NCI-H1694 treated with DMSO at 0.1 percent for 48 hours (cell line): Measurements from ENCODE around the gene HMG20B.

Experiments
- DNase-seq: peaks from one replicate; lab custom pipeline; 2025; lab: John Stamatoyannopoulos, UW

The HMG20B gene

DNA sequence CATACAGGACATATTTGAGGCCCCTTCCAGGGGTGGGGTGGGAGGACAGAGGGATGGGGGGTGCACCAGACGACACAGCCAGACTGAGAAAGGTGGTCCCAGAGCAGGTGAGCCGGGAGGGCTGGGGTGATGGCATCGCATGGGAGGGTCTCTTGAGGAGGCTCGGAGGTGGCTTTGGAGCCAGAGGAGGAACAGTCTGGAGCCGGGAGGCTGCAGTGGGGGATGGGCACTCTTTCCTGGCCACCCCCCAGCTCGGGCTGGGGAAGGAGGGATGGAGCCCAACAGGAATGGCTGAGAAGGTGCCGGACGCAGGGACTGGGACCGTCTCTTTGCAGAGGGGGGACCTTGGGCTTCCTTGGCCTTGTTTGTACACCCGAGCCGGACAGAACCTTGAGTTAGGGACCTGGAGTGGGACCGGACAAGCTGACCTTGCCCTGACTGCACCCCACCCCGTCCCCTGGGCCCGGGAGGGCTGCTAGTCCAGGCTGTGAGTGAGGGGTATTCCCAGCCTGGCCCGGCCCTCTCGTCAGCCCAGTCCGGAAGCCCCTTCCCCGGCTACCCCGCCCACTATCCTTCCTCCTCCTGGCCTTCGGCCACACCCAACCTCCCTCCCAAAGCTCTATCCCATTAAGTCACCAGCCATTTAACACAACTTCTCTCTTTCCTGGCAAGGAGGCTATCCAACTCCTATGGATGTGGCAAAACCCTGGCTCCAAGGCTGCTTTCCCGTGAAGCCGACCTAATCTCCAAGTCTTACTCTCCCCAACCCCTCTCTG lies 34.7 kb downstream of the HMG20B start:
- no peak for DNase-seq

- DNase-seq, result no peak
Measured at GRCh38 chr19:3608079-3608641, 35.4 kb downstream of the HMG20B start.

GRCh38 chr19:3608750-3609322 lies 36.1 kb downstream of the HMG20B start:
- DNase-seq, result no peak

DNA sequence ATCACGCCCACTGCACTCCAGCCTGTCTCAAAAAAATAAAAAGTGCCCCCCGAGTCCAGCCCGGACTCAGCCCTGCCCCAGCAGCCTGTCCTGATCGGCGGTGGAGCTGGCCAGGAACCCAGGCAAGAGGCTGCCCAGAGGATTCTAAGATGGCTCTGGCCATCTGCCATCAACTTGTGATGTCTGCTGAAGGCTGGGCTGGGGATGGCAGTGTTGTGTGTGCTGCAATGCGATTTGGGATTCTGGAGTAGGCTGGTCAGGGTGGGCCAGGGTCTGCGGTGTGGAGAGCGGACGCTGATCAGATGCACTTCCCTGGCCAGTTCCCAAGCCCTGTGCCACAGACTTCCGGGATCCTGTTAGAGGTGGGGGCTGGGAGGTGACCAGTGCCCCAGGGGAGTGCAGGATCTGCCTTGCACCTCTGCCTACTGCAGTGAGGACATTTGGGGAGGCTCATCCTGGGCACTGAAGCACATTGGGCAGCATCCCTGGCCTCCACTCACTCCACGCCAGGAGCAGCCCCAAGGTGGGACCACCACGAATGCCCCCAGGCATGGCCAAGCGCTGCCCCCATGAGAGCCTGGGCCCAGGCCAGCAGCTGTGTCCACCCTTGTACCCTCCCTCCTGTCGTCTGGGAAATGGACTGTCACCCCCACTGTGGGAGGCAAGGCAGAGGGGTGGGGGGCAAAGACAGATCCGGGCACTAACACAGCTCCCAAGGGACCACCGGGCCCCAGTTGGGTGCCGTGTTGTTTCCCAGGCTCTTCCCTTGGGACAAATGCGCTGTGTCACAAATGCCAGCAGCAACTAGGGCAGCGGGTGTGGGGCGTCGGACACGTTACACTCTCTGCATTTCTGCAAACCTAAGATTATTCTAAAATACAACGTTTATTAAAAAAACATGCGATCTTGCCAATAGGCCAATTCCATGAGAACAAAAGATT lies 37.3 kb downstream of the HMG20B start:
- no peak for DNase-seq

DNA sequence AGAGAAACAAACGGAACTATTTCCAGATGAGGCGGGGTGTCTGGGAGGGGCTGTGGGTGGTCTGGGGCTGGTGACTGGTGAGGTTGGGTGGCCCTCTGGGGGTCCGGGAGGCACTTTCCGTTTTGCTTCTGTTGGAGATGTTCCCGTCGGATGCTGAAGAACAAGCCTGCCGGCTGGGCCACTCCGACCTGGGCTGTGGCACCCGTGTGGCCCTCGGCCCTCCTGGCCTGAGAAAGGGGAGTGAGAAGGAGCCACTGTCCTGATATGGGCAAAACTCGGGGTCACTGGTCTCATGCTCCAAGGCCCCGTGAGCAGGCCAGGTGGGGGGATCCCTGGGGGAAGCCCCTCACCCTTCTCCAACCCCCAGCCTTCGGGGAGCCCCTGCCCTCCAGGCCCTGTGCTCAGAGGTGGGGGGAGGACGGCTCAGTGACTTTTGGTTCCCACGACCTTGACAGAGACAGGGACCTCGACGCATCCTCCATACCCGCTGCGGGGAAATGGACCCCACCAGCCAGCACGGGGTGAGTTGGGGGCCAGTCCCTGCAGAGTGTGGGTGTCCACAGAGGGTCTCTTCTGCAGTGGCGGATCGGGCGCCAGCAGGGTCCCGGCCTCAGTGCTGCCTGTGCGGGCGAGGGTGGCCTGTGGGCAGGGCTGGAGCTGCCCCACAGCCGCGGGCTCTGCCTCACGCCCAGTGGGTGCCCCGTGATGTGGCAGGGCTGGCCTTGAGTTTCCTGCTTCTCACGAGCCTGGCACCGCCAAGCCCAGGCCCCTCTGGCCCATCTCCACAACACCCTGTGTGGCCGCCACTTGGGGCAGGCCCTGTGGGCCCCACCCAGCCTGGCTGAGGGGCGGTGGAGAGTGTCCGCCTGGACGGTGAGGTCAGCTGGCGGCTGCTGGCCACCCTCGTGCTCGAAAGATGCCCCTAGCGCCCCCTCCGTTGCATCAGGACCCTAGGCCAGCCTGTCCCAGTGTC lies 38.3 kb downstream of the HMG20B start:
- DNase-seq, result no peak

DNA sequence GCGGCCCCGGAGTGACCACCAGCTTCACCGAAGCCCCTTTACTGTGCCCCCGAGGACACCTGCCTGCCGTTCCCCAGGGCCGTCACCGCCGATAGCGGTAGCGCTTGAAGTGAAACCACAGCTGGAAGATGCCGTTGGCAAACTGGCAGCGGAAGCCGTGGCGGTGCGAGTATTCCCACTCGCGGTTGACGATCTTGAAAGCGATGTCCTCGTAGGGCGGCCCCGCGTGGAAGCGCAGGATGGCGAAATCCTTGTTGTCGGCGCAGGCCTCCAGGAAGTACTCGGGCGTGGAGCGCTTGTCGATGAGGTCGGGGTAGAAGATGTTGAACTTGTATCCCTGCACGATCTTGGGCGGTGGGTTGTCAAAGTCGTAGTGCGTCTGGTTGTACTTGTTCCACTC lies 39.1 kb downstream of the HMG20B start:
- DNase-seq, result no peak

DNA sequence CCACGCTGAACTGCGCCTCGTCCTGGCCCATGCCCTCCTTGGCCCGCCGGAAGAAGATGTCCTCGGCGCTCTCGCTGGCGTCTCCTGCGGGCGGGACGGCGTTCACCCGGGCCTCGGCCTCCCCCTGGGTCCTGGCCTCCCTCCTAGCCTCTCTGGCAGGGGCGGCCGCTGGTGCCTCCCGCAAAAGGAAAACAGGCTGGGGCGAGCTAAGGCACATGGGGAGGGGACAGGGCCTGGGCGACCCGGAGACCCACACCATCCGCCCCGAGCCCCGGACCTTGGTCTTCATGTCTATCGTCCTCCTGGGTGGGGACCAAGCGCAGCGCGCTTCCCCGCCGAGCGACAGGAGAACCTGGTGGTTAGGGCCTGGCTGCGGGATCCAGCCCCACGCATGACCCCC lies 39.6 kb downstream of the HMG20B start:
- DNase-seq, result no peak

- DNase-seq, result no peak
Measured at GRCh38 chr19:3612901-3613741, 40.4 kb downstream of the HMG20B start.

GRCh38 chr19:3613818-3614661 lies 41.3 kb downstream of the HMG20B start:
- DNase-seq, result no peak

DNA sequence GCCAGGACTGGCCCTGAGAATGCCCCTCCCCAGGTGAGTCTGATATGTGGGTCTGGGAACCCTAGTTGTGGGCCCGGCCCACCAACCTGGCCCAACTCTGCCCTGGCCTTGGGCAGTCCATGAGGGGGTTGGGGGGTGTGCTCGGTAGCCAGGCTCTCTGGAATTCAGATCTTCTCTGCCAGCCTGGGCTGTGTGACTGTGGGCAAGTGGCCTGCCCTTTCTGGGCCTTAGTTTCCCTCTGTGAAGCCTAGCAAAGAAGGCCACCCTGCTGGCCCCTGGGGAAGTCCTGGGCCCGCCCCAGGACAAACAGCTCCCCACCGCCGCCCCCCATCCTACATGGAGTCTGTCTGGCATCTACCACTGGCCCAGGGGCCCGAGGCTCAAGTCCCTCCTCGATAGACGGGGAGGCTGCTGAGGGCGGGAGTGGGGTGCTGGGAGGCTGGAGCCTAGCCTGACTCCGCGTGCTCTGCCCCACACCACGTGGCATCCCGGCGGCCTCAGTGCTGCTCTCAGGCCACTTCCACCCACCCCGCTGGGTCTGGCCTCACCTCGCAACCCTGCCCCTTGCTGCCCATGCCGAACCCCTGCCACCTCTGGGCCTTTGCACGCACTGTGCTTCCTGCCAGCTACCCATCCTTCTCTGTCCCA lies 42.2 kb downstream of the HMG20B start:
- DNase-seq, result no peak

DNA sequence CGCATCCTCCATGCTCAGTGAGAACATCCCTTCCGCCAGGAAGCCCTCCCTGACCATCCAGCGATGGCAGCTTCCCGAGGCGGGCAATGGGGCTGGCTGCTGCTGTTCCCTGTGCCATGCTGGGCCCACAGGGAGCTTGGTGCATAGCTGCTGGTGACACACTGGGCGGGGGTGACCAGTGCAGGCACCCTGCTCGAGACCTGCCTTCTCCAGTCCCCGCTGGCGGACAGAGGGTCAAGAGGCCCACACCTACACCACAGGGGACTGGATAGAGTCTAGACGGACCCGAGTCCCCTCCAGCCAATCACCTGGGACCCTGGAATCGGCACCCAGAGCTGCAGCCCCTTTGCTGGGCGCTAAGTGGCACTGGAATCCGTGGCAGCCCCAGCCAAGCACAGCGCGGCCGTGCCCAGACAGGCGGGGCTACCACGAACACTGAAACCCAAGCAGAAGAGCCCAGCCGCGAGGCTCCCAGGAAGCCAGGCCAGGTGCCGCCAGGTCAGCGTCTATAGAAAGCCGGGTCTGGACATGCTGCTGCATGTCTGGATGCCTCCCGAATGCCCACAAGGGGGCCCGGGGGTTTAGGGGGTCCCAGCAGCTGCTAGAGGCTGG lies 42.9 kb downstream of the HMG20B start:
- DNase-seq, result no peak

- no peak for DNase-seq
Measured at GRCh38 chr19:3617463-3617862, 44.7 kb downstream of the HMG20B start.

DNA sequence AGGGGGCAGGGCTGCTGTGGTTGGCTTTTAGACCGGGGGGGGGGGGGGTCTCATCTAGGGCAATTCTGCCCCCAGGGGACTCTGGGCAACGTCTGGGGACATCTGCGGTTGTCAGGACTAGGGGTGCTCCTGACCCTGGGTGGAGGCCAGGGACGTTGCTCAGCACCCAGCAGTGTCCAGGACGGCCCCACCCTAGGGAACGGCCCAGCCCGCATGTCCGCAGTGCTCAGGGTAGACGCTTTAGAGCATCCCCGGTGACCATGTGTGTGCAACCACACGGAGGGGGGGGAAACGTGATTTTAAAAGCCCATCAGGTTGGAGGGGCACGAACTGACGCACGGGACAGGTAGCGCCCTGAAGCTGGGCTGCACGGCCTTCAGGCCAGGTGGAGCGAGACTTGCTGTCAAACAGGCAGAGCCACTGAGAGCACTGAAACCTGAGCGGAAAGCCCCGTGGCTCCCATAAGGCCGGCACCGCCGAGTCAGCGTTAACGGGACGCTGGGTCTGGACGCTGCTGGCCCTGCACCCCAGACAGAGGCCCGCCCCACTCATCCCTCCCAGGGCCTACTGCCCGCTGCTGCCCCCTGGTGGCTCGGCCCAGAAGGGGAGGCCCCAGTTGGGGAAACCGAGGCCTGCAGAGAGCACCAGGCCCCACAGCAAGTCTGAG lies 45.5 kb downstream of the HMG20B start:
- no peak for DNase-seq

DNA sequence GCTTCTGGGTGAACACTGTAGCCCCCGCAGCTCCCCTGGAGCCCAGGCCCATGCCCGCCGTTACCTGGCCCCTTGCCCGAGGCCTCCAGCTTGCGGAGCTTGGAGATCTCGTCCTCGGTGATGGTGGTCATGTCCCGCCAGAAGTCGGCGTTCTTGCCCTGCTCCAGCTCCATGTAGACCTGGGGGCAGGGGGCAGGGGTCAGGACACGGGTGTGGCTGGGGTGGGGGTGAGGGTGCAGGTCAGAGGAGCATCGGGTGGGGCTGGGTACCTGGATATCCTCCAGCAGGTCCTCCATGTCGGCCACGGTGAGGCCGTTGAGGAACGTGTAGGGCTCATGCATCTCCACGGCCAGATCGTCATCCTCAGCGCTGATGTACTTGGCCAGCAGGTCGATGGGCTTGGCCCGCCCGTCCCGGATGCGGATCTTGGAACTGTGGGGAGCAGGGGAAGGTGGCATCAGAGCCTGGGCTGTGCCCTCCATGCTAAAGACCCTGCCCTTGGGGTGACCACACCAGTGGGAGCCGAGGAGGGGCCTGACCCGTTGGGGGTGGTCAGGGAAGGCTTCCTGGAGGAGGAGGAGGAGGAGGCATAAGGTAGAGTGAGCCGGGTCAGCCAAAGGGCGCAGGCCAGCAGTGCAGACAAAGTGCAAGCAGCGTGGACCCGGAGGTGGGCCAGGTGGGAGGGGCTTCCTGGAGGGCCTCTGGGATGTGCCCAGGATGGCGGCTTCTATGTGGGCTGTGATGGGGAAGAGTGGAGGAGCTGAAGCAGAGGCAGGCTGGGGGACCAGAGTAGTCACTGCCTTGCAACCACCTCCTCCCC lies 46.3 kb downstream of the HMG20B start:
- DNase-seq, result no peak

DNA sequence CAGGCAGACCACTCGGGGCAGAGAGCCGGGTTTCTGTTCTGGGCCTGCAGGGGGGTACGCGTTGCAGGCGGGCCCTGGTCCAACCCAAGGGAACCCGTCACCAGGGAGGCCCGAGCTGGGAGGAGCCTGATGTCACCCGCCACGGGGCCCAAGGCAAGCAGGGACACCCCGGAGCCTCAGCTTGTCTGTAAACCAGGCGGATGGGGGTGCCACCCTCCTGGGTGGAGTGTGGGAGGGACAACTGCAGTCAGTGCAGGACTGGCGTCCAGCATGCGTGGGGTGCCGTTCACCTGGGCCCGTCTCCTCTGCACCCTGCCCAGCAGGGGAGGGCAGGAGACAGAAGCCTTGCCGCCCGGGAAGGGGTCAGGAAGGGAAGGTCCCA lies 46.9 kb downstream of the HMG20B start:
- no peak for DNase-seq

DNA sequence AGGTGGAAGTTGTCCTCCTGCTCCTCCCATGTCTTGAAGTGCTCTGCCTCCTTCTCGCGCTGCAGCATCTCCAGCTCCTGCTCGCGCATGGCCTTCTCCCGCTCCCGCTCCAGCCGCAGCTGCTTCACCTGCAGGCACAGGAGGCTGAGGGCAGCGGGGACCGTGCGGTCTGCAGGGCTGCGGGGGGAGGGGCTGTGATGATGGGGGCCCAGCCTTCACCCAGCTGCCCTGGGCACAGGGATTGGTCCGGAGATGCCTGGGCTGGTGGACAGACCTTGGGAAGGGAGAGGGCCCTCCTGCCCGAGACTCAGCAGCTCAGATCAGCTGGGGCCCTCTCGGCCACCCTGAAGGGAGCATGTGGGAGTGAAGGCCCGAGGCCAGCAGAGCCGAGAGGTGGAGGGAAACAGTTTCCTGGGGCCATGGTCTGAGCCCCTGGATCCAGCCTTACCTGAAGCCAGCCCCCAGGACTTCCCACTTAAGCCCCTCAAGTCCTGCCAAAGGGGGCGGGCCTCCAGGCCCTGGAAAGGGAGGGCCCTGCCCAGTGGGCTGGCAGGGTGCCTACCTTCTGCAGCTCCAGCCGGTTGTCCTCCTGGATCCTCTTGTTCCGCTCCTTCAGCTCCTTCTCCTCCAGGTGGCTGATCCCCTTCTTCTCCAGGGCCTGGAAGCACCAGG lies 47.5 kb downstream of the HMG20B start:
- no peak for DNase-seq
